Stimulated activated CD4-positive, alpha-beta T cell treated with anti-CD3 and anti-CD28 coated beads, Interleukin-12 subunit alpha, Interleukin-12 subunit beta, amount 100 ng/mL, for 48 hours (primary cell): ENCODE data around the gene SHMT2.

Experiments used
- DNase-seq, 3 donors: peaks; one replicate each; pipeline ENCODE4 v3.0.0-alpha.2; 2020; ENCODE audit warnings: low read depth in 2 of 3, low spot score in 1 of 3

SHMT2 gene

DNA sequence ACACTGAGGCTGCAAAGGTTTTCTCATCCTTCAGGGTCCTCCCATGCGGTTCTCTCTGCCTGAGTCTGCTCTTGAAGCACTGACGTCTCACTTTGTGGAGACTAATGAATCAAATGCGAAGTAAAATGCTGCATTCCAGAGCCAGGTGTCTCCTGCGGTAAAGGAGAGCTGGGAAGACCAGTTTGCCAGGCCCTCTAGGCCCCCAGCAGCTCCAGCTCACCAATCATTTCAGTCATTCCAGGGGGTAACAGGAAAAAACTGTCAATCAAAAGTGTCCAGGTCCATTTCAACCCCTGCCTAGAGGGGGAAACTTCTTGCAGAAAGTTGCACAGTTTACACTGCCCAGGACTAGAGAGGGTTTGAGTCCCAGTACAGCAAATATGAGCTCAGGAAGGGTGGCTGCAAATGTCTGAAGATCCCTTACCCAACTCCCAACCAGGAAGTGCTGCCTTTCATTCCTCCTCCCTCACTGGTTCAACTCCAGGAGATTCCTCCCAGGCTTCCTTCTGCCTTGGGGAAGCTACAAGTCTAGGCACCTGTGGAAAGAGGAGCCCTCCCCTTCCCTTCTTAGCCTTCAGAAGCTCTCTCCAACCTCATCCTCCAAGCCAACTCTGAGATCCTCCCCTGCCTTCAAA lies 15.6 kb upstream of the SHMT2 start:
- DNase-seq, result no peak

DNA sequence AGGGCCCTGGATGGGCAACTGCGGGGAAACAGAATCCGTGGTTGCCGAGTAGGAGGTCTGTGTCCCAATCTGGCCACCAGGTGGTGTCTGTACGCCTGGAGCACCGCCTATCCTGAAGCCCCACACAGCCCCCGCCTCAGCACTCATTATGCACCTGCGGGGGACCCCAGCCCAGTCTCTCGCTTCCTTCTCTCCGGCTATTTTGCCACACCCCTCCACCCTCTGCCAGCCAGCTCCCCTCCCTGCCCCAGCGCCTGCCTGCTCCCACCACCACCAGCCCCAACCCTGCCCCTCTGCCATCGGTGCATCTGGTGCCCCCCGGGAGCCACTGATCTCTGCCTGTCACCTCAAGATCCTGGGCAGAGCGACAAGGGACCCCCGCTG lies 15.1 kb upstream of the SHMT2 start:
- peak; percentile 57 to 76 (median 59) for DNase-seq

DNA sequence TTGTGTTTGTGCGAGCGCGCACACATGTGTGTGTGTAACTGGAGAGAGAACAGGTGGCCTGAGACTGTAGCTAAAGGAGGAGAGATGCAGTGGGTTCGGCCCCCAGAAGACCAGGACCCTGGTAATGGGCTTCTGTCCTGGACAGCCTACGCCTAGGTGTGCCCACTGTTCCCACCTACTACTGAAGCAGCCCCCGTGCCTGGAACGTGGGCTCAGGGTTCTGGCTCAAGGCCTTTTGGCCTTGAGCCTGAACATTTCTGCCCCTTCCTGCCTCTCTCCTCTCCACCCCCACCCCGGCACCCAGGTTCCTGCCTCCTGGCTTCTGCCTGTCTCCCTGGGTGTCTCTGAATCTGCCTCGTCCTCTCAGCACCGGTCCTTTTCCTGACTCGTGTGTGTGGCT lies 14.4 kb upstream of the SHMT2 start:
- no peak for DNase-seq

- DNase-seq, result no peak
These were observed 13.9 kb upstream of the SHMT2 start for GRCh38 chr12:57215668-57216013.

DNA sequence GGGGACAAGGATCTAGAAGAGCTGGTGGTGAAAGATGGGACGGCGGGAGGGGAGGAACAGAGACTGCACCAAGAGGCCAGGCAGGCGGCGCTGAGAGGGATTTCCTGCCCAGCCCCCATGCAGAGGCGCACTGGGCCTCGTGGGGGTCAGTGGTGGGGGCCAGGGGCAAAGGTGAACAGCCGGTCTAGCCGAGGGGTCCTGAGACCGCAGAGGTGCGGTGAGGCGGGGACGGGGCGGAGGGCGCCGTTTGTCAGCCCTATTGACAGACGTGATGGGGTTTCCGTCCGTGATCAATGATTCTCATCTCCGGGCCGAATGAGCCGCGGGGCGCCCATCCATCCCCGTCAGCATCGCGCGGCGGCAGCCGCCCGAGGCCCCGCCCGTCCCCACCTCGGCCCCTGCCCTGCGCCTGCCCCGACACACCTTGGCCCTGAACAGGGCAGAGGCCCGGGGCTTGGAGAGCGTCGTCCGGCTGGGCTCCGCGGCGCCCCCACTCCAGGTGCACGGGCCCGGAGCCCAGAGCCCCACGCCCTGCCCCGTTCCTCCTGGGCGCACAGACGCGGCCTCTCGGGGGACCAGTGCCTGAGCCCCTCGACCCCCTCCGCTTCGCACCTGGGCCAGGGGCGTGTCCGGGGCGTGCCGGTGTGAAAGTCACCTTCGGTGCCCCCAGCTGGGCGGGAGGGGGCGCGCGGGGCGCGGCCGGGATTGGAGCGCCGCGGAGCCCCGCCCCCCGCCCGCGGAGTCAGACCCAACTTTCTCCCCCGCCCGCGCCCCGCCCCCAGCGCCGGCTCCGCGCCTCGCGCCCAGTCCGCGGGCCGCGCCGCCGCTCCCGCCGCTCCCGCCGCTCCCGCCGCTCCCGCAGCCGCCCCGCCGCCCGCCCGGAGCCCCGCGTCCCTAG lies 13.2 kb upstream of the SHMT2 start, which contains the start of gene NXPH4:
NXPH4 (plus strand) TSS at position 781 of the 898 bp plus-strand sequence. CDS start 176 bp downstream, outside the sequence.
- no peak for DNase-seq

- no peak for DNase-seq
These were observed 12.3 kb upstream of the SHMT2 start for GRCh38 chr12:57216921-57217879.

- DNase-seq, result no peak
These were observed 11.3 kb upstream of the SHMT2 start for GRCh38 chr12:57218030-57218853.

DNA sequence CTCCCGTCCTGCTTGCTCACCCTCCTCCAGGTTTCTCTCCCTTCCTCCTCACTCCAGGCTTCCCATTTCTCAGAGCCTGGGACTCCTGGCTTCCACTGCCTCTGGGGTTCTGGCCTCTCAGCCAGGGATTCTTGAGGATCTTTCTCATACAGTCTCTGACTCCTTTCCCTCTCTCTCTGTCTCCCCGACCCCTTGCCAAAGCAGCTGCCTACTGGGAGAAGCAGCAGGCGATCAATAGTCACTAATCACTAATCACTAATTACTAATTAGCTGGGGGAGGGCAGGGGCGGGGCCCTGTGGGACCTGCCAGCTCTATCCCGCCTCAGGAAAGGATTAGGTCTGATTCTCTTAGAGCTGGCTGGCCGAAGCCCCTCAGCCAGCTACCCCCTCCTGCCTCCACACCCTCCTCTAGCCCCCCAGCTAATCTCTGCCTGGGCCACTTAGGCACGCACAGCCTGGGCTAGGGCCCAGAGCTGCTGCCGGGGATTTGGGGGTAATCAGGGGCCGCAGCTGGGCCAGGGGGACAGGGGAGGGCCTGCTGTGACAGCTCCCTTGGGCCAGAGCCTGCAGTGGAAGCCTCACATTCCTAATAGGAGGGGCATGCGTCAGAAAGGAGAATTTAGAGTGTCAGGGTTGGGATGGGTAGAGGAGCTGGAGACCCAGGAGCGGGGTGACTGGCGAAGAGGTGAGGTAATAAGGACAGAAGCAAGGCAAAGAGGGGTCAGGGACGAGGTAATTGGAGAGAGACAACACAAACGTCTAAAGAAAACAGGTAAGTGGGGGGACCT lies 10.1 kb upstream of the SHMT2 start:
- no peak for DNase-seq

DNA sequence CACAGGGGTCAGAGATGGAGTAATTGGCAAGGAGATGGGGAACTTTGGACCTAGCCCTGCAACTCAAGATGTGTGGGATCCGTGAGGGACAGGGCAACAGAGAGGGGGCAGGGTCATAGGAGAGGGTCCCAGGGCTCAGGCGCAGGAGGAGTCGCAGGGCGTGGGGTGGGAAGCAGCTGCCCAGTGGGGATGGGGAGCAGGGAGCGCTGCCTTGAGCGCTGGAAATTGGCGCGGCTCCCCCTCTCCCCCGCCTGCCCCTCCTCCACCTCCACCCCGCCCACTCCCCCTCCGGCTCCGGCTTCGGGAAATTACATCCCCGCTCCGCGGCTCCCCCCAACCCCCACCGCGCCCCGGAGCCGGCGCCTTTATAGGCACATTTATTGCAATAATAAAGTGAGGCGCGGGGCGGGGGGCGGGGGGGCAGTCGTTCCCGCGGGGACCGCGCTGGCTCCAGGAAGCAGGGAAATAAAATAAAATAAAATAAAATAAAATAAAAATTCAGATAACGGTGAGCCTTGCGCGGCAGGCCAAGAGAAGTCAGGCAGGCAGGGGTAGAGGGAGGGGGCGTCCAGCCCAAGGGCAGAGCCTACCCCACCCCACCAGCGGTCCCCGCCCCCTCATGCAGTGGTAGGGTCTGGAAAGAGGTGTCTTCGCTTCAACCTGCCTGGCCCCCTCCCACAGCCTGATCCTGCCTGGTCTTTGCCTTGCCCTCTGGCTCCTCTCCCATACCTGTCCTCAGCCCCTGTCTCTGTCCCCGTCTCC lies 9.3 kb upstream of the SHMT2 start:
- no peak for DNase-seq

DNA sequence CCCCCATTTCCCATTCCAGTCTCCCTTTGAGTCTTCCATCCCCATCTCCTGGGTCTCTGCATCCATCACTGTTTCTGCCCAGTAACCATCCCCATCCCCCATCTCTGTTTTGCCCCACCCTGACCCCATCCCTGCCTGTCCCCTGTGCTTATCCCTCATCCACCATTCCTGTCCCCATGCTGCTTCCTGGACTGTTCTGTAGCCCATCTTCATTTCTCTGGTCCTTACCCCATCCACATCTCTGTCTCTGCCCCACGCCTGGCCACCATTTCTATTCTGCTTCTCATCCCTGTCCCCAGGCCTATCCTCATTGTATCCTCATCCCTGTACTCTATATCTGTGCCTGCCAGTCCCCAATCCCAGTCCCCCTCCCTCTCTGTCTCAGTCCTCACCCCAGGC lies 8.7 kb upstream of the SHMT2 start:
- DNase-seq, result no peak

DNA sequence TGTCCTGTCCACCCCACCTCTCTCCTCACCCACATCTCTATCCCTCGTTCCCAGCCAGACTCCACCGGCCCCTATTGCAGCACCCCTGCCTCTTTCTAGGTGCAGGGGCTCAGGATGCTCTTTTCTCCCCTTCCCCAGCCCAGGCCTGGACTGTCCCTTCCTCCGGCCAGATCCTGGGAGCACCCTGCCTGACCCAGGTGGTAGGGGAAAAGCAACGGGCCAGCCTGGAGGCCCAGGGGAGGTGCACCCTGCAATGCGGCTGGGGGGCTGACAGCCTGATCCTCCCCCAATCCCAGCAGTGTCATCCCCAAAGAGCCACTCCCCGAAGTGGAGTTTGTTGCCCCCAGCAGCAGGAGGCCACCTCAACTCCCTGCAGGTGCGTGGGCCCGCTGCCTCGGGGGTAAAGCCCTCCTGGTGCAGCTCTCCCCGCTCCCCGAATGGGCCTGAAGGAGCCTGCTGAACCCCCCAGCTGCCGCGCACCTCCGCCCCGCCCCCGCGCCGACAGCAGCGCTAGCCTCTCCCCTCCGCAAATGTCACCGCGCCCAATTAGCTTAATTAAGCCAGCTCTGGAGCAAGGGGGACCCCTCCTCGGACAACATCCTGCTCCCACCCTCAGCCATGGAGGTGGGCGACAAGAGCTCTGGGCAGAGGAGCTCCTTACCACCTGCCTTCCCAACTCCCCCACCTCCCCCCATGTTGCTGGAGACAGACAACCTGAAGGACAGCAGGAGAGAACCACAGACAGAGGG lies 8.2 kb upstream of the SHMT2 start:
- DNase-seq, result no peak

GRCh38 chr12:57222286-57223190 lies 7.0 kb upstream of the SHMT2 start:
- DNase-seq, result no peak

- DNase-seq, result no peak
These were observed 6.0 kb upstream of the SHMT2 start for GRCh38 chr12:57223191-57224165.

DNA sequence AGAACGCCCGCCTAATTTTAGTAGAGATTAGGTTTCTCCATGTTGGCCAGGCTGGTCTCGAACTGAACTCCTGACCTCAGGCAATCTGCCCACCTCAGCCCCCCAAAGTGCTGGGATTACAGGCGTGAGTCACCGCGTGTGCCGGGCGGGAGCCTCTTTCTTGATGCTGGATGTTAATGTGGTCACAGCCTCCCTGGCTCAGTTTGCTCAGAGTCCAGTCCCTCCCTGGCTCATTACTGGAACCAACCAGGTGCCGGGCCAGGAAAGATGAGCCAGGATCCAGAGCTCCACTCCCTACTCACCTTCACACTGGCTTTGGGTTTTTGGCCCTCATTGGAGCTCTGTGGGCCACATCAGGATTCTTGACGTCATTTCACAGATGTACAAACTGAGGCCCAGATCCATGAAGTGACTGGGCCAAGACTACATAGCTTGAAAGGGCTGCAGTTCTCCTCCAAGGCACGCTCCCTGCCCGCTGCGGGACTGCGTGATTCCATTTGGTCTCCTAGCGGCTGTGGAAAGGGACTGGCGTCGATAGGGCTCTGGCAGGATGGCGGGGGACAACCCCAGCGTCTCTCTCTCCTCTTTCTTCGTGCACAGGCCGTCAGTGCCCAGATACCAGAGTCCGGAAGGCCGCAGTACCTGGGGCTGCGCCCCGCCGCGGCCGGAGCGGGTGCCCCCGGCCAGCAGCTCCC lies 5.1 kb upstream of the SHMT2 start:
- DNase-seq, result no peak

DNA sequence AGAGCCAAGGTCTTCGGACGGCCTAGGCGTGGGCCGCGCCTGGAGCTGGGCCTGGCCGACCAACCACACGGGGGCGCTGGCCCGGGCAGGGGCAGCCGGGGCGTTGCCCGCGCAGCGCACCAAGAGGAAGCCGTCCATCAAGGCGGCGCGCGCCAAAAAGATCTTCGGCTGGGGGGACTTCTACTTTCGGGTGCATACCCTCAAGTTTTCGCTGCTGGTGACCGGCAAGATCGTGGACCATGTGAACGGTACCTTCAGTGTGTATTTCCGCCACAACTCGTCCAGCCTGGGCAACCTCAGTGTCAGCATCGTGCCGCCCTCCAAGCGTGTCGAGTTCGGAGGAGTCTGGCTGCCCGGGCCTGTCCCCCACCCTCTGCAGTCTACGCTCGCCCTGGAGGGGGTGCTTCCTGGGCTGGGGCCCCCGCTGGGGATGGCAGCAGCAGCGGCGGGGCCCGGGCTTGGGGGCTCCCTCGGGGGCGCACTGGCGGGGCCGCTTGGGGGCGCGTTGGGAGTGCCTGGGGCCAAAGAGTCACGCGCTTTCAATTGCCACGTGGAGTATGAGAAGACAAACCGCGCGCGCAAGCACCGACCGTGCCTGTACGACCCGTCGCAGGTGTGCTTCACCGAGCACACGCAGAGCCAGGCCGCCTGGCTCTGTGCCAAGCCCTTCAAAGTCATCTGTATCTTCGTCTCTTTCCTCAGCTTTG lies 4.4 kb upstream of the SHMT2 start:
- DNase-seq, result peak in 1 of 3 donors; percentile 62
